Activated CD4-positive, alpha-beta T cell treated with anti-CD3 and anti-CD28 coated beads for 36 hours (primary cell): ENCODE data around the gene BRAF. TPM values are rescaled to one million over a fixed set of nuclear protein-coding genes. Genes with fewer than 3 reads are reported as not detected.
"Not testable (repeated sequence)": the region's sequence is repeated elsewhere in the genome, so short reads cannot be mapped to it uniquely, and the experiment has no call there.

Experiments
- ATAC-seq: fragments of 200-7000 bp; cut with Tn5 transposase; one replicate; pipeline ENCODE4 v1.10.0; 2021; ENCODE audit warnings: mild to moderate bottlenecking, moderate library complexity
- CTCF ChIA-PET: fragments of 350-600 bp; sonication (Branson Sonifier 250); formaldehyde crosslinking; loops from one replicate; lab custom pipeline; 2021; ENCODE audit warnings: antibody characterized with exemption; lab: Charles Lee
- POLR2A ChIA-PET: fragments of 350-600 bp; sonication (Branson Sonifier 250); formaldehyde crosslinking; loops from one replicate; lab custom pipeline; 2021; ENCODE audit warnings: antibody characterized with exemption, inconsistent platforms; lab: Charles Lee
- DNase-seq: peaks from one replicate; pipeline ENCODE4 v3.0.0-alpha.2; 2020
- H3K27ac Mint-ChIP-seq: one replicate; pipeline ENCODE4 v1.8.0; 2021; ENCODE audit warnings: mixed read lengths
- H3K27me3 Mint-ChIP-seq: one replicate; pipeline ENCODE4 v1.8.0; 2021; ENCODE audit warnings: mixed read lengths
- H3K36me3 Mint-ChIP-seq: one replicate; pipeline ENCODE4 v1.8.0; 2021; ENCODE audit warnings: low read depth, mixed read lengths
- H3K4me1 Mint-ChIP-seq: one replicate; pipeline ENCODE4 v1.8.0; 2021; ENCODE audit warnings: mixed read lengths
- H3K4me3 Mint-ChIP-seq: one replicate; pipeline ENCODE4 v1.8.0; 2021; ENCODE audit warnings: mild to moderate bottlenecking, moderate library complexity, mixed read lengths
- H3K9me3 Mint-ChIP-seq: one replicate; pipeline ENCODE4 v1.8.0; 2021; ENCODE audit warnings: low read depth, mixed read lengths
- intact Hi-C, 2 experiments: fragments of 100-400 bp; cut with DNase I in 1 of 2; cut with micrococcal nuclease in 1 of 2; formaldehyde crosslinking; loops; one replicate each; pipeline versions ENCODE4 v1.14.2 to v1.15.1; 2022 to 2024; cut with DNase I, micrococcal nuclease
- total RNA-seq, 2 experiments: library from RNA; stranded (reverse); gene quantifications; one replicate each; pipeline ENCODE4 v1.2.3, GENCODE V29; 2021

The BRAF gene
- total RNA-seq, 2 experiments from 2014 or later = 30.8 to 47.2 TPM

- intact Hi-C loops = loop anchor here in 1 of 2 experiments (10.0 kb wide), 1 partner anchor 524 kb away; the partner anchor contains the start of gene RAB19
- Mint-ChIP-seq H3K4me3 (no peak overlapping the region), H3K36me3 (no peaks in the 10 kb centered on the region), H3K9me3 (peaks cover 2% of the 10 kb centered on the region), H3K4me1 (no peaks in the 10 kb centered on the region), H3K27ac (no peak overlapping the region), H3K27me3 (no peaks in the 10 kb centered on the region)
- ChIA-PET CTCF (no interaction called here), POLR2A (interaction anchor here (0.6 kb wide), 1 partner anchor 26 kb away, joined by 4 read pairs; no protein-coding TSS in a partner anchor)
- ATAC-seq (no peak), DNase-seq (no peak)
Observed at GRCh38 chr7:140928491-140929309, 4.0 kb upstream of the BRAF start.

- H3K36me3 Mint-ChIP-seq, H3K9me3 Mint-ChIP-seq, H3K27me3 Mint-ChIP-seq, H3K4me1 Mint-ChIP-seq, H3K27ac Mint-ChIP-seq, H3K4me3 Mint-ChIP-seq, ATAC-seq, DNase-seq: not testable (repeated sequence)
- POLR2A ChIA-PET = interaction anchor here (0.5 kb wide), 2 partner anchors 53 to 85 kb away, joined by 3 read pairs; no protein-coding TSS in a partner anchor
- CTCF ChIA-PET = interaction anchor here (2.3 kb wide), 1 partner anchor 117 kb away, joined by 7 read pairs; no protein-coding TSS in a partner anchor
- intact Hi-C loops = loop anchor here in 1 of 2 experiments (10.0 kb wide), 1 partner anchor 523 kb away; the partner anchor contains the start of gene RAB19
Observed at GRCh38 chr7:140927945-140928344, 3.2 kb upstream of the BRAF start.

- CTCF ChIA-PET = interaction anchor here (1.0 to 2.3 kb wide), 4 partner anchors 23 to 116 kb away, joined by 4 to 7 read pairs (median 4); partner anchors contain the start of gene MRPS33
- POLR2A ChIA-PET = interaction anchor here (0.5 kb wide), 2 partner anchors 54 to 85 kb away, joined by 3 read pairs; no protein-coding TSS in a partner anchor
- Mint-ChIP-seq H3K36me3 (no peaks in the 10 kb centered on the region), H3K27me3 (no peaks in the 10 kb centered on the region), H3K27ac (no peak overlapping the region), H3K9me3 (peaks cover 2% of the 10 kb centered on the region), H3K4me3 (no peak overlapping the region), H3K4me1 (no peaks in the 10 kb centered on the region)
- ATAC-seq = no peak
- intact Hi-C loops = loop anchor here in 1 of 2 experiments (10.0 kb wide), 1 partner anchor 523 kb away; the partner anchor contains the start of gene RAB19
- DNase-seq = no peak
Observed at GRCh38 chr7:140927351-140927750, 2.6 kb upstream of the BRAF start.

GRCh38 chr7:140926021-140926817 is 1.5 kb upstream of the BRAF start:
- H3K27me3 Mint-ChIP-seq = no peaks in the 10 kb centered on the region
- H3K36me3 Mint-ChIP-seq = no peaks in the 10 kb centered on the region
- no peak for ATAC-seq
- intact Hi-C loops = loop anchor here in 1 of 2 experiments (10.0 kb wide), 1 partner anchor 521 kb away; the partner anchor contains the start of gene RAB19
- peaks cover 2% of the 10 kb centered on the region for H3K9me3 Mint-ChIP-seq
- no peak for DNase-seq
- H3K4me3 Mint-ChIP-seq = peak overlapping the region; percentile 10
- ChIA-PET CTCF (interaction anchor here (0.7 to 2.3 kb wide), 5 partner anchors 22 to 124 kb away, joined by 3 to 7 read pairs (median 4); partner anchors contain the start of gene MRPS33), POLR2A (interaction anchor here (0.6 kb wide), 2 partner anchors 23 to 85 kb away, joined by 3 to 7 read pairs; no protein-coding TSS in a partner anchor)
- no peaks in the 10 kb centered on the region for H3K4me1 Mint-ChIP-seq
- H3K27ac Mint-ChIP-seq = no peak overlapping the region

- peaks cover 2% of the 10 kb centered on the region for H3K9me3 Mint-ChIP-seq
- ChIA-PET CTCF (interaction anchor here (1.1 kb wide), 1 partner anchor 20 kb away, joined by 4 read pairs; no protein-coding TSS in a partner anchor), POLR2A (interaction anchor here (0.7 to 0.9 kb wide), 2 partner anchors 34 to 108 kb away, joined by 3 read pairs; no protein-coding TSS in a partner anchor)
- peaks cover 9% of the 10 kb centered on the region for H3K4me1 Mint-ChIP-seq
- peak; percentile 79 for DNase-seq
- no peaks in the 10 kb centered on the region for H3K27me3 Mint-ChIP-seq
- intact Hi-C loops = loop anchor here (1.0 to 10.0 kb wide), 14 partner anchors 22 to 1883 kb away; partner anchors contain the start of genes MRPS33 (in 2 of the 2), MKRN1 (in 1 of the 2), NDUFB2 (in 1 of the 2) and RAB19 (in 1 of the 2)
- no peak overlapping the region for H3K4me3 Mint-ChIP-seq
- ATAC-seq = peak; percentile 71
- no peak overlapping the region for H3K27ac Mint-ChIP-seq
- peaks cover 2% of the 10 kb centered on the region for H3K36me3 Mint-ChIP-seq
Observed at GRCh38 chr7:140924019-140924820, 509 bp downstream of the BRAF start.

- CTCF ChIA-PET = interaction anchor here (1.0 to 1.8 kb wide), 3 partner anchors 19 to 225 kb away, joined by 3 to 7 read pairs (median 4); no protein-coding TSS in a partner anchor
- Mint-ChIP-seq H3K36me3 (peaks cover 2% of the 10 kb centered on the region), H3K4me1 (peaks cover 9% of the 10 kb centered on the region), H3K27me3 (no peaks in the 10 kb centered on the region), H3K9me3 (peaks cover 2% of the 10 kb centered on the region), H3K27ac (no peak overlapping the region), H3K4me3 (no peak overlapping the region)
- peak; percentile 5 for ATAC-seq
- DNase-seq = peak; percentile 29
- intact Hi-C loops = loop anchor here (1.0 to 10.0 kb wide), 14 partner anchors 21 to 1884 kb away; partner anchors contain the start of genes MRPS33 (in 2 of the 2), MKRN1 (in 1 of the 2), NDUFB2 (in 1 of the 2) and RAB19 (in 1 of the 2)
- POLR2A ChIA-PET = interaction anchor here (0.6 to 0.9 kb wide), 3 partner anchors 33 to 107 kb away, joined by 3 to 6 read pairs (median 3); no protein-coding TSS in a partner anchor
Observed at GRCh38 chr7:140923358-140924006, 1.2 kb downstream of the BRAF start.

GRCh38 chr7:140922741-140923345 is 1.9 kb downstream of the BRAF start:
- Mint-ChIP-seq H3K9me3 (peaks cover 2% of the 10 kb centered on the region), H3K36me3 (peaks cover 8% of the 10 kb centered on the region), H3K4me3 (no peak overlapping the region), H3K27me3 (no peaks in the 10 kb centered on the region), H3K27ac (no peak overlapping the region), H3K4me1 (peaks cover 15% of the 10 kb centered on the region)
- intact Hi-C loops = loop anchor here in 1 of 2 experiments (5.0 to 10.0 kb wide), 2 partner anchors 518 to 1884 kb away; partner anchors contain the start of gene RAB19
- ChIA-PET POLR2A (interaction anchor here (0.6 to 0.7 kb wide), 2 partner anchors 44 to 89 kb away, joined by 3 to 6 read pairs; no protein-coding TSS in a partner anchor), CTCF (interaction anchor here (1.0 to 1.8 kb wide), 2 partner anchors 111 to 225 kb away, joined by 3 to 7 read pairs; no protein-coding TSS in a partner anchor)
- ATAC-seq (no peak), DNase-seq (no peak)

- ATAC-seq = no peak
- intact Hi-C loops = loop anchor here in 1 of 2 experiments (5.0 to 10.0 kb wide), 2 partner anchors 516 to 1887 kb away; partner anchors contain the start of gene RAB19
- peaks cover 11% of the 10 kb centered on the region for H3K36me3 Mint-ChIP-seq
- H3K4me3 Mint-ChIP-seq = no peak overlapping the region
- peaks cover 36% of the 10 kb centered on the region for H3K4me1 Mint-ChIP-seq
- no peak for DNase-seq
- H3K9me3 Mint-ChIP-seq = no peaks in the 10 kb centered on the region
- ChIA-PET POLR2A (no interaction called here), CTCF (interaction anchor here (0.7 to 2.0 kb wide), 2 partner anchors 16 to 19 kb away, joined by 3 to 4 read pairs; no protein-coding TSS in a partner anchor)
- no peaks in the 10 kb centered on the region for H3K27me3 Mint-ChIP-seq
- H3K27ac Mint-ChIP-seq = no peak overlapping the region
Observed at GRCh38 chr7:140920745-140921144, 4.0 kb downstream of the BRAF start.

GRCh38 chr7:140918236-140918635 is 6.5 kb downstream of the BRAF start:
- Mint-ChIP-seq H3K9me3 (no peaks in the 10 kb centered on the region), H3K36me3 (peaks cover 14% of the 10 kb centered on the region), H3K27me3 (no peaks in the 10 kb centered on the region), H3K4me1 (peaks cover 50% of the 10 kb centered on the region), H3K27ac (no peak overlapping the region), H3K4me3 (no peak overlapping the region)
- DNase-seq (no peak), ATAC-seq (no peak)
- CTCF ChIA-PET = interaction anchor here (0.7 to 0.8 kb wide), 2 partner anchors 81 to 107 kb away, joined by 3 read pairs; no protein-coding TSS in a partner anchor
- POLR2A ChIA-PET = interaction anchor here (0.7 kb wide), 1 partner anchor 1453 kb away, joined by 3 read pairs; no protein-coding TSS in a partner anchor
- intact Hi-C loops = loop anchor here in 1 of 2 experiments (10.0 kb wide), 1 partner anchor 1573 kb away; the partner anchor contains the start of gene FMC1
